CD4-positive, alpha-beta memory T cell (primary cell): ENCODE measurements around the gene OR10G4. TPM values are rescaled to one million over a fixed set of nuclear protein-coding genes. Genes with fewer than 3 reads are reported as not detected.

ENCODE experiments used
- CTCF ChIA-PET: fragments of 350-600 bp; sonication (Branson Sonifier 250); formaldehyde crosslinking; loops from one replicate; lab custom pipeline; 2021; ENCODE audit warnings: inconsistent platforms; ENCODE audit not compliant: partially characterized antibody; lab: Charles Lee
- POLR2A ChIA-PET: fragments of 350-600 bp; sonication (Branson Sonifier 250); formaldehyde crosslinking; loops from one replicate; lab custom pipeline; 2021; ENCODE audit not compliant: partially characterized antibody; lab: Charles Lee
- DNase-seq, 5 donors: peaks; one replicate each; pipeline versions ENCODE4 v3.0.0 to v3.0.0-alpha.2; 2020 to 2022; ENCODE audit warnings: mixed read lengths in 1 of 5
- H3K27ac ChIP-seq: one replicate; pipeline ENCODE4 v1.7.0; 2013; ENCODE audit warnings: low read depth, low read length
- H3K27me3 ChIP-seq: 2 replicates; pipeline ENCODE4 v1.7.0; 2013; ENCODE audit warnings: mild to moderate bottlenecking, low read length, moderate library complexity; ENCODE audit not compliant: insufficient read depth
- H3K36me3 ChIP-seq: 2 replicates; pipeline ENCODE4 v1.7.0; 2013; ENCODE audit warnings: mild to moderate bottlenecking, low read length, moderate library complexity; ENCODE audit not compliant: insufficient read depth
- H3K4me1 ChIP-seq: 2 replicates; pipeline ENCODE4 v1.7.0; 2013; ENCODE audit warnings: mild to moderate bottlenecking, low read length, moderate library complexity; ENCODE audit not compliant: insufficient read depth
- H3K4me3 ChIP-seq, 2 donors: one replicate each; pipeline ENCODE4 v1.7.0; 2013; ENCODE audit warnings: low read length in 2 of 2, mild to moderate bottlenecking in 1 of 2
- H3K9me3 ChIP-seq, 2 donors: one replicate each; pipeline ENCODE4 v1.7.0; 2013; ENCODE audit warnings: low read length in 2 of 2, control low read depth in 1 of 2; ENCODE audit not compliant: control insufficient read depth in 1 of 2
- H3K27ac Mint-ChIP-seq, 7 donors: one replicate each; pipeline ENCODE4 v1.8.0; 2020 to 2021; ENCODE audit warnings: mixed read lengths in 7 of 7, mild to moderate bottlenecking in 6 of 7, inconsistent platforms in 3 of 7, moderate library complexity in 3 of 7
- H3K27me3 Mint-ChIP-seq, 2 donors: one replicate each; pipeline ENCODE4 v1.8.0; 2020 to 2021; ENCODE audit warnings: mixed read lengths in 2 of 2
- H3K36me3 Mint-ChIP-seq, 2 donors: one replicate each; pipeline ENCODE4 v1.8.0; 2020 to 2021; ENCODE audit warnings: mixed read lengths in 2 of 2, inconsistent platforms in 1 of 2, mild to moderate bottlenecking in 1 of 2
- H3K4me1 Mint-ChIP-seq, 4 donors: one replicate each; pipeline ENCODE4 v1.8.0; 2020 to 2021; ENCODE audit warnings: mixed read lengths in 4 of 4, mild to moderate bottlenecking in 1 of 4
- H3K4me3 Mint-ChIP-seq, 8 donors: one replicate each; pipeline ENCODE4 v1.8.0; 2020 to 2021; ENCODE audit warnings: mixed read lengths in 8 of 8, mild to moderate bottlenecking in 7 of 8, moderate library complexity in 6 of 8, inconsistent platforms in 3 of 8
- H3K9me3 Mint-ChIP-seq, 8 donors: one replicate each; pipeline ENCODE4 v1.8.0; 2020 to 2021; ENCODE audit warnings: mixed read lengths in 8 of 8, mild to moderate bottlenecking in 5 of 8, inconsistent platforms in 3 of 8, moderate library complexity in 1 of 8
- intact Hi-C: fragments of 100-400 bp; cut with micrococcal nuclease; formaldehyde crosslinking; loops from one replicate; pipeline ENCODE4 v1.15.1; 2023
- polyA plus RNA-seq, 2 donors: library from polyadenylated mRNA; unstranded; fragments of 300-500 nt; fragmentation: Illumina TruSeq; gene quantifications; one replicate each; pipeline ENCODE4 v1.2.3, GENCODE V29; 2021
- total RNA-seq, 2 experiments: library from RNA; stranded (reverse); gene quantifications; one replicate each; pipeline ENCODE4 v1.2.3, GENCODE V29; 2021

Gene OR10G4
- total and polyA plus RNA-seq, 4 experiments from 2014 or later = not detected

DNA sequence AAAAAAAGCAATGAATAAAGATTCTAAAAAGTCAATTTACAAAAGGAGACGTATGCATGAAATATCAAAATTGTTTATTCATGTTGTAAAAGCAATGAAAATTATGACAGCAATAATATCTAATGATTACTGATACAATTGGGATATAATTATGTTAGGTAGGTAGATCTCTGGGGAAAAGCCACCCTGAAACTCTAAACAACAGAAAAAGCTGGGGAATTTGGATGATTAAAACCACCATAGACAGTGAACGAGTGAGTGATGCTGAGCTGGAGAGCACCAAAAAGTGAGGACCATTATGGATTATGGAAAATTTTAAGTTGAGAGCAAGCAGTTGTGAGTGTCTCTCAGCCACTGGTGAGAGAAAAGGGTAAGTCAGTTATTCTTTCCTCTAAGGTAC, 13.7 kb downstream of the OR10G4 start, which contains the start of gene OR10G8:
TSS of gene OR10G8 (plus strand) at position 301 of the 400 bp plus-strand sequence. CDS start 2,825 bp downstream, outside the sequence.
- Mint-ChIP-seq H3K9me3 (no peaks in the 10 kb centered on the region), H3K27ac (no peak within 1 kb of the TSS), H3K4me3 (no peak within 1 kb of the TSS), H3K4me1 (no peaks in the 10 kb centered on the region), H3K27me3 (peaks cover 0 to 2% of the 10 kb centered on the region in 2 donors), H3K36me3 (no peaks in the 10 kb centered on the region)
- Histone ChIP-seq H3K36me3 (no peaks in the 10 kb centered on the region), H3K27ac (no peak within 1 kb of the TSS), H3K4me3 (no peak within 1 kb of the TSS), H3K27me3 (no peaks in the 10 kb centered on the region), H3K9me3 (no peaks in the 10 kb centered on the region), H3K4me1 (no peaks in the 10 kb centered on the region)
- ChIA-PET CTCF (no interaction called here), POLR2A (no interaction called here)
- intact Hi-C loops = no loop called here
- no peak for DNase-seq

DNA sequence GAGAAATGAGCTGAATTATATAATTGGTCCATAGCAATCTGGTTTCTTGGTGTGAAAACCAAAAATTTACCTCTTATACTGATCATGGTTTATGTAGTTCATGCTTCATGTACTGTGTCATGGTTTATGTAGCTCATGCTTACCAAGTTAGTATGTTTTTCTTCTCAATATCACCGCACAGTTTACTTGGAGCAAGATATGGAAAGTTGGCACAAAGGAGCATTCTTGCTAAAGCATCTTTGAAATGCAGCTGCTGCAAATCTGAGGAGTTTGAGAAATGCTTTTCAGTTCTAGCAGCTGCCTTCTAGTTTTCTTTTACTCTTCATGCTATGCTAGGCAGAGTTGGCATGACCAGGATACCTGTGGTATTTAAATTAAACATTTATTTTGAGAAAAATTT, 23.9 kb downstream of the OR10G4 start:
- Mint-ChIP-seq H3K9me3 (peaks cover 0 to 5% (median 0%) of the 10 kb centered on the region in 8 donors), H3K4me3 (no peak overlapping the region), H3K27me3 (peaks cover 6 to 8% of the 10 kb centered on the region in 2 donors), H3K36me3 (no peaks in the 10 kb centered on the region), H3K4me1 (no peaks in the 10 kb centered on the region), H3K27ac (no peak overlapping the region)
- Histone ChIP-seq H3K27me3 (no peaks in the 10 kb centered on the region), H3K4me1 (no peaks in the 10 kb centered on the region), H3K27ac (no peak overlapping the region), H3K9me3 (no peaks in the 10 kb centered on the region), H3K4me3 (no peak overlapping the region), H3K36me3 (no peaks in the 10 kb centered on the region)
- intact Hi-C loops = no loop called here
- DNase-seq = no peak
- ChIA-PET POLR2A (no interaction called here), CTCF (no interaction called here)

DNA sequence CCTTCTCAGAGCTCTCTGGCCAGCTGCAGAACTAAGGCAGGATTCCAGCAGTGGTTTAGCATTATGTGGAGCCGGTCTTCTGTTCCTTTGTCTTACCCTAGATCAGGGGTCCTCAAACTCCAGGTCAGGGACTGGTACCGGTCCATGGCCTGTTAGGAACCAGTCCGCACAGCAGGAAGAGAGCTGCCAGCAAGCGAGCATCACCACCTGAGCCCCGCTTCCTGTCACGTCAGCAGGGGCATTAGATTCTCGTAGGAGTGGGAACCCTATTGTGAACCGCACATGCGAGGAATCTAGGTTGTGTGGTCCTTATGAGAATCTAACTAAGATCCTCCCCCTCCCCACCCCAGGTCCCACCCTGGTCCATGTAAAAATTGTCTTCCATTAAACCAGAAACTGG, 26.8 kb downstream of the OR10G4 start:
- Histone ChIP-seq H3K4me3 (no peak overlapping the region), H3K36me3 (no peaks in the 10 kb centered on the region), H3K27ac (no peak overlapping the region), H3K4me1 (no peaks in the 10 kb centered on the region), H3K27me3 (no peaks in the 10 kb centered on the region), H3K9me3 (no peaks in the 10 kb centered on the region)
- H3K27me3 Mint-ChIP-seq = peaks cover 6 to 8% of the 10 kb centered on the region in 2 donors
- intact Hi-C loops = no loop called here
- no peaks in the 10 kb centered on the region for H3K36me3 Mint-ChIP-seq
- POLR2A ChIA-PET = no interaction called here
- no peak for DNase-seq
- no peak overlapping the region for H3K4me3 Mint-ChIP-seq
- CTCF ChIA-PET = interaction anchor here (1.3 kb wide), 1 partner anchor 32 kb away, joined by 3 read pairs; no protein-coding TSS in a partner anchor
- H3K9me3 Mint-ChIP-seq = peaks cover 0 to 3% (median 0%) of the 10 kb centered on the region in 8 donors
- H3K4me1 Mint-ChIP-seq = no peaks in the 10 kb centered on the region
- H3K27ac Mint-ChIP-seq = no peak overlapping the region

DNA sequence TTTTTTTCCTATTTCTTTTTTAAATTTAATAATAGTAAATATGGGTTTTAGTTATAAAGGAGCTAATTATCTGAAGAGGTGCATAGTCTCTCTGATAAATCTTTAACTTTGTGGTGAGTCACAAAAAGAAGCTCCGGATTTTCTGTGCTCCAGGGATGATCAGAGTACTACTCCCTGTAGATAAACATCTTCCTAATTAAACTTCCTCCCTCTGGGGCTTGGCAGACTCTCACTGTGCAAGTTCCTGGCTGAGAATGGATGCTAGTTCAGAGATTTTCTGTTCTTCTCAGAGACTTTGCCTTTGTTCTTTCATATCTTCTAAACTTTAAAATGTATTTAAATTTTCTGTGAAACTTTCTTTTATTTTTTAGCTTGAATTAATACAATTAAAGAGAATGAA, 28.5 kb downstream of the OR10G4 start, which contains the start of gene OR10G7:
TSS of gene OR10G7 (minus strand) at position 72 of the 400 bp plus-strand sequence. CDS start 2,324 bp downstream, outside the sequence.
- peaks cover 0 to 2% of the 10 kb centered on the region in 2 donors for H3K27me3 Mint-ChIP-seq
- DNase-seq = no peak
- Histone ChIP-seq H3K9me3 (no peaks in the 10 kb centered on the region), H3K4me3 (no peak within 1 kb of the TSS), H3K27ac (no peak within 1 kb of the TSS), H3K27me3 (no peaks in the 10 kb centered on the region), H3K4me1 (no peaks in the 10 kb centered on the region), H3K36me3 (no peaks in the 10 kb centered on the region)
- H3K4me1 Mint-ChIP-seq = no peaks in the 10 kb centered on the region
- no peak within 1 kb of the TSS for H3K27ac Mint-ChIP-seq
- intact Hi-C loops = no loop called here
- POLR2A ChIA-PET = no interaction called here
- CTCF ChIA-PET = no interaction called here
- no peaks in the 10 kb centered on the region for H3K36me3 Mint-ChIP-seq
- H3K4me3 Mint-ChIP-seq = no peak within 1 kb of the TSS
- H3K9me3 Mint-ChIP-seq = peaks cover 0 to 3% (median 0%) of the 10 kb centered on the region in 8 donors

DNA sequence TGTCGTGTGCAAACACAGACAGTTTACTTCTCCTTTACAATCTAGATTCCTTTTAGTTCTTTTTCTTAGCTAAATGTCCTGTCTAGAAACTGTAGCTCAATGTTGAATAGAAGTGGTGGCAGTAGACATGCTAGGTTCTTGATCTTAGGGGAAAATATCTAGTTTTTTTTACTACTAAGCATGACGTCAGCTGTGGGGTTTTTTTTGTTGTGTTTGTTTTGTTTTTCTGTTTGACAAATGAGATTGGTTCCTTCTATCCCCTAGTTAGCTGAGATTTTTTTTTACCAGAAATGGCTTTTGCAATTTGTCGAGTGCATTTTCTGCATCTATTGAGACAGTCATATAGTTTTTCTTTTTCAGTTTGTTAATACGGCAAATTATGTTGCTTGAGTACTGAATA, 30.6 kb downstream of the OR10G4 start:
- ChIA-PET POLR2A (no interaction called here), CTCF (no interaction called here)
- Mint-ChIP-seq H3K27ac (no peak overlapping the region), H3K9me3 (peaks cover 0 to 3% (median 0%) of the 10 kb centered on the region in 8 donors), H3K4me1 (no peaks in the 10 kb centered on the region), H3K27me3 (peaks cover 0 to 1% of the 10 kb centered on the region in 2 donors), H3K4me3 (no peak overlapping the region), H3K36me3 (no peaks in the 10 kb centered on the region)
- no peaks in the 10 kb centered on the region for H3K9me3 ChIP-seq
- H3K4me1 ChIP-seq = no peaks in the 10 kb centered on the region
- no peak overlapping the region for H3K4me3 ChIP-seq
- no peaks in the 10 kb centered on the region for H3K36me3 ChIP-seq
- no peak overlapping the region for H3K27ac ChIP-seq
- intact Hi-C loops = no loop called here
- no peak for DNase-seq
- no peaks in the 10 kb centered on the region for H3K27me3 ChIP-seq

DNA sequence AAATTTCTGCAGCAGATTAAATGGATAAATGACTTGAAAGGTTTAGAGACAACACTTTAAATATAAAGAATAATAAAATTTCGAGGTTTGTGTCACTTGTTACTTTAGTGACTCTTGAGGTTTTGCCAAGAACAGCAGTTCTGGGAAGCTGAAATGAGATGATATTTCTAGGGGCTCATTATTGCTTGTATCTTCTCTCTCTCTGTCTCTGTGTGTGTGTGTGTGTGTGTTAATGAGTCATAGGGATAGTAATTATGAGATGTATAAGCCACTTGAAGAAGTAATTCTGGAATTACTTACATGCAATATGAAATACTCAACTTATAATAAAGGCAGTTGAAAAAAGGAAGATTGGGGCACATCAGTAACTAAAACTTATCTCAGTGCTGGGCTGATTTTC, 38.0 kb downstream of the OR10G4 start:
- Mint-ChIP-seq H3K9me3 (no peaks in the 10 kb centered on the region), H3K4me3 (no peak overlapping the region), H3K27me3 (peaks cover 0 to 3% of the 10 kb centered on the region in 2 donors), H3K36me3 (no peaks in the 10 kb centered on the region), H3K4me1 (no peaks in the 10 kb centered on the region), H3K27ac (no peak overlapping the region)
- Histone ChIP-seq H3K9me3 (no peaks in the 10 kb centered on the region), H3K27me3 (no peaks in the 10 kb centered on the region), H3K4me1 (no peaks in the 10 kb centered on the region), H3K27ac (no peak overlapping the region), H3K4me3 (no peak overlapping the region), H3K36me3 (no peaks in the 10 kb centered on the region)
- CTCF ChIA-PET = no interaction called here
- intact Hi-C loops = no loop called here
- POLR2A ChIA-PET = no interaction called here
- no peak for DNase-seq

DNA sequence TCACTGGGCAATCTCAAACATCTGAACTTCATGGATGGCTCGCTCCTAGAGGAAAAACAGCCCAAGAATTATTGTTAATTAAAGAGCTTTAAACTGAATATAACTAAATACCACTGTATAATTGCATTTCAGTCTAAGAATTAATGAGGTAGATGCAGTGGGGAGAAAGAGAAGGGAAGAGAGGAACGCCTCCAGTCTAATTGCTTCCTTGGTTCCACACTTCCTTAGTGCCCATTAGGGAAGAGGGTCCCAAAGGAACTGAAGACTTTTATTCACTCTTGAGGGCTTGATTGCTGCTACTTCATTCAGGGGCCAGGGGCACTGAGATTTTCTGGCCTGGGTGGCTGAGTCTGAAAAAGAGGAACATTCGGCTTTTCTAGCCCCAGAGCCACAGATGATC, 40.2 kb downstream of the OR10G4 start:
- Mint-ChIP-seq H3K9me3 (no peaks in the 10 kb centered on the region), H3K4me1 (no peaks in the 10 kb centered on the region), H3K27ac (no peak overlapping the region), H3K4me3 (no peak overlapping the region), H3K36me3 (no peaks in the 10 kb centered on the region), H3K27me3 (peaks cover 0 to 3% of the 10 kb centered on the region in 2 donors)
- Histone ChIP-seq H3K27me3 (no peaks in the 10 kb centered on the region), H3K36me3 (no peaks in the 10 kb centered on the region), H3K4me3 (no peak overlapping the region), H3K27ac (no peak overlapping the region), H3K9me3 (no peaks in the 10 kb centered on the region), H3K4me1 (no peaks in the 10 kb centered on the region)
- no peak for DNase-seq
- intact Hi-C loops = no loop called here
- ChIA-PET POLR2A (no interaction called here), CTCF (no interaction called here)
